B cell (primary cell): Measurements from ENCODE around the gene GSDME.

ENCODE experiments used
- CTCF ChIP-seq: fragments of 200-600 bp; IDR thresholded peaks from one replicate; pipeline ENCODE4 v1.8.0; 2022; ENCODE audit warnings: antibody characterized with exemption, mild to moderate bottlenecking
- EZH2 ChIP-seq: IDR thresholded peaks from 2 replicates; pipeline ENCODE4 v1.6.1; 2012; ENCODE audit warnings: borderline replicate concordance, low read depth, mild to moderate bottlenecking, moderate library complexity, low read length; ENCODE audit not compliant: insufficient read depth, poor library complexity, severe bottlenecking

DNA sequence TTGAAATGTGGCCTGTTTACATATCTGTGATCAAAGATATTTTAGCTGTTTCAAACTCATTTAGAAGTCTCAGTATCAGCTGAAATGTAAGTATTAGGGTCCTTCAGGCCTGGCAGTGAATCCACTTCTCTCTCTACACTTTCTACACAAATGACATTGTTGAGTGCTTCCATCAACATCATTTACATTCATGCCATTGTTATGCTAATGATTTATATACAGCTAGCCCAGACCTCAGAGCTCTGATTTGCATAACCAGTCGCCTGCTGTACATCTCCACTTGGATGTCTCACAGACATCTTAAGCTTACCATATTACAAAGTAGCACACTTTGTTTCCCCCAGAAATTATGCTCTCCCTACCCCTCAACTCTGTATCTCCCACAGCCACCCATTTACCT is 71.6 kb downstream of the GSDME start:
- TF ChIP-seq CTCF (no peak), EZH2 (no peak)
